ENCODE data around the gene TADA3.

TADA3 gene

DNA sequence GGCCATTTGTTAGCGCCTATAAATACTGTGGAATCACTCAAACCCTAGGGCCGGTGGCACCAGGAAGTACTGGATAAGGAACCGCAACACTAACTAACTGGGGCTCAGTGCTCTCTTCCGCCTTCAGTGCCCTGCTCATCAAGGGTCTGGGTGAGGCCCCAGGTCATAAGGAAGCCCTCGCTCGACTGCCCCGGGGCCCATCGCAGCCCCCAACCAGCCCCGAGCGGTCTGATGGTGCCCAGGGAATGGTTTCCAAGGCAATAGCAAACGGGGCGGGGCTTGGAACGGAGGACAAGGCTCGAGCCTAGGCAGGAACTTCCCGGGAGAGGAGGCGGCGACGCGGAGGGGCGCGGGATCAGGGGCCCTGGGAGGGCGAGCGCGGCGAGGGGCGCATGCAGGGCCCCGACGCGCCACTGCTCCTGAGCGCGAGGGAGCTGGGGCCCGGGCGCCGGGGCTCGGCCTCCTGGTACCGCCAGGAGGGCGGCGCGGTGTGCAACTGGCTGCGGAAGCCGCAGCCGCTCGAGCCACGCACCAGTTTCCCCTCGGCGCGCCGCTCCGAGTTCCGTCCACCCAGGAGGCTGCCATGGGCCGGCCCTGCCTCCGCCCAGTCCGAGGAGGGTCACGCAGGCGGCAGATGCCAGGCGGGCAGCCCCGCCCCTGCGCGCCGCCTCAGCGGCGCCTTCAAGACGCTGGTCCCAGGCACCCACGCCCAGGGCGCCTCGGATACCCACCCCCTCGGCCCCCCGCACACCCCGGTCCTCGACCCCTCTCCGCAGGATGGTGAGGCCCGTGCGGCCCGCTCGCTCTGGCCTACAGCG, 17.6 kb upstream of the TADA3 start, which contains the start of gene TTLL3:
Gene TTLL3, plus strand, starts transcription at position 648 of the 818 bp plus-strand sequence. CDS start 400 bp downstream, outside the sequence.
- DNase-seq: peak in 52 of 56 donors; percentile 20 to 86 (median 58)

DNA sequence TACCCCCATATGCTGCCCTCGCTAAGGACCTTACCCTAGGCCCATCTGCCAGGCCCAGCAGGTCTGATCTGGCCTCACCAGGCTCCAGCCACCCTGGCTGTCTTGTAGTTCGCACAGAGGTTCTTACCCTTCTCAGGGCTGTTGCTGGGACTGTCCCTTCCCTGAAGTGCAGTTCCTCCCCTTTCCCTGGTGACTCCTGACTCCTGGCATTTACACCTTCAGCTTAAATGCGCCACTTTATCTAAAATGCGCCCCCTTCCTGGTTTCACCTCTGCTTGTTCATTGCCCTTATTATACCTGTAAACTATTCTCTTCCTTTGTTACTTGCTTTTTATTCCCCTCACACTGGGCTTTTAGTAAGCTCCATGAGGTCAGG, 17.0 kb upstream of the TADA3 start:
- no peak for DNase-seq

DNA sequence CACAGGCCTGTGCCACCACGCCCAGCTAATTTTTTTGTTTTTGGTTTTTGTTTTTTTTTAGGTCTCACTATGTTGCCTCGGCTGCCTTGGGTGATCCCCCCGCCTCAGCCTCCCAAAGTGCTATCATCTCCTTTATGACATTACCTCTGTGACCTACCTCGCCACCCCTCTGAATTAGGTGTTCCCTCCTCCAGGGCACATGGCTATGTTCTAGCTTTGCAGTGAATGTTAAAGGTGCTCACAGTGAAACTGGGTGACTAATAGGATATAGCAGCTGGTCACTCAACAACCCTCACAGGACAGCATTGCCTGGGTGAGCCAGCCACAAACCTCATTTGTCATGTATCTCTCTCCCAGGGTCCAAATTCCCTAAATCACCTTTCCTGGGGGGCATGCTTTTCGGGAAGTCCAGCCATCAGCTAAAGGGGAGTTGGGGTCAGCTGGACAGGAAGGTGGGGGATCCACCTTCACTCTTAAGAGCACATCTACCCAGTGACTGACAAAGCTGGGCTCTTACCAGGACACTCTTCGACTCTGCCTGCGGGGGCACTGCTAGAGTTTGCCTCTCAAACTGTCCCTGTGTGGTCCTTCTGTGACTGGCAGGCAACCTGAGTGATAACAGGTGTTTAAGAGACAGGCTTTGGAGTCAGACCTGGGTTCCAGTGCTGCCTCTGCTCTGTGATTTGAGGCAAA, 16.2 kb upstream of the TADA3 start:
- DNase-seq: no peak

DNA sequence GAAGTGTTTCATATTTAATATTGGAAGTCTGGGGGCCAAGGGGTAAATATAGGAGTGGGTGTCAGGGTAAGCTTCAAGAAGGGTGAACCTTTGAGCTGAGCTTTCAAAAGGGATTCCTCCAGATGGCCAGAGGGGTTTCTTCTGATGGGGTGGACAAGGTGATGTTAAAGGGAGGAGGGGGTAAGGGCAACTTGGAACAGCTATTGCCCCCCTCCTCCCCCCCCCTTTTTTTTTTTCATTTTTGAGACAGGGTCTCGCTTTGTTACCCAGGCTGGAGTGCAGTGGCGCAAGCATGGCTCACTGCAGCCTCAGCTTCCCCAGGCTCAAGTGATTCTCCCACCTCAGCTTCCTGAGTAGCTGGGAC, 15.7 kb upstream of the TADA3 start:
- no peak for DNase-seq

DNA sequence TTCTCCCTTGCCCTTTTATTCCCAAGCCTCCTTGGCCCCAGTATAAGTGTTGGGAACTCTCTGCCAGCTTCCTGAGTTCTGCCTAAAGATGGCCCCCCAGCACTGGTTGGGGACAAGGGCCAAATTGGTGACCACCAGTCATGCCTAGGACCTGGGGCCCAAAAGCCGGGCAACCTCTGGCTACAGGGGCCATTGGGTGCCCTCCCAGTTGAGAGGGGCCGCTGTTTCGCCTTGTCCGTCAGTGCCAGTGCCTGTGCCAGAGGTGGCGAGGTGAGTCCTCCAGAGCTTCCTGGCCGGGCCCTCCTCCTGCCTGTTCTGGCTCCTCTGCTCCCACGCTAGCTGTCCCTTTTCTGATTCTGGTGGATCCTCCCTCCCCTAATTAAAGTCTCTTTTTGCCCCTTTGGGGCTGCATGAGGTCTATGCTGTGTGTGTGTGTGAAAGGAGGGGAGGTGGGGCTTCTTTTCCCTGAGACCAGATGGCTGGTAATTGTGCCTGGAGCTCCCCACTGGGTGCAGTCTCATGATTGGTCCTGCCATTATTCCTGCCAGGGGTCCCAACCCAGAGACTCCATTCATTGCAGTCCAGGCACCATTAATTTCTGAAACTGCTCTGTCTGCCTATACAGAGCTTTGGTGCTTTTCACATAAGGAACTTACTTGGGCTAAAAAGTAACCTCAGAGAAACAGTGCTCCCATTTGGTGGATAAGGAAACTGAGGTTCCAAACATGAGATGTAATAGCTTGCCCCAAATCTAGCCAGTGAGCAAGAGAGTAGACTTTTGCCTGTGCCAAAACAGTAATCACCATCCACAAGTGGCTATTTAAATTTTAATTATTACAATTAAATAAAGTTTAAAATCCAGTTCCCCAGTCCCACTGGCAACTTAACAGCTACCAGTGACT, 14.7 kb upstream of the TADA3 start:
- no peak for DNase-seq

DNA sequence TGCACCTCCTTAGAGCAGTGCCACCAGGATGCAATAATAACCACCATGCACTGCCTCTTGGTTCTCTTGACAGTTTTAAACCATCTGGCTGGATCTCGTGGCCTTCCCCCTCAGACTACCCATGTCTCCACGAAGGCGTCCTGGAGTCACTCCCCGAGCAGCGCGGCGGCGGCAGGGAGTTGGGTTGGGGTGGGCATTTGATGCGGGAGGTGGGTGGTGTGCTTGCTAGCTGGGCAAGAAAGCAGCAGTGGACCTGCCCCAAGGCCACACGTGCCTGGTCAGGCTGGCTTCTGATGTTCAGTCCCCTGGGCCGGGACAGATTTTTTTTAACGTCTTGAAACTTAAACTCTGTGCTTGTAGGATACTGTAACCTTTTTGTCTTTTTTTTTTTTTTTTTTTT, 13.9 kb upstream of the TADA3 start:
- no peak for DNase-seq

DNA sequence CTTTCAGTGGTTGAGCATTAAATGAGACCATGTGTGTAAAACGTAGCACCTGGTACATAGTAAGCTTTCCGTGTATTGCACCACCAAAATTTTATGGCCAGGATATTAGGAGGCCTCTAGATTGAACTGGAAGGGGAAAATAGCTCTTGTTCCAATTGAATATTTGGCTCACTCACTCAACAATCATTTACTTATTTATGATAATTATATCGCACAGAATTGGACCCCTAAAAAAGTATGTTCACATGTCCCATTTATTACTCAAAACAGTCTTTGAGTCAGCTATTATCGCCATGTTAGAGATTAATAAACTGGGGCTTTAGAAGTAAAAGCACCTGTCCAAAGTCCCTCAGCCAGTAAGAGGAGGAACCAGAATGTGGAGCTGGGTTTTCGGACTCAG, 12.7 kb upstream of the TADA3 start:
- DNase-seq: no peak

DNA sequence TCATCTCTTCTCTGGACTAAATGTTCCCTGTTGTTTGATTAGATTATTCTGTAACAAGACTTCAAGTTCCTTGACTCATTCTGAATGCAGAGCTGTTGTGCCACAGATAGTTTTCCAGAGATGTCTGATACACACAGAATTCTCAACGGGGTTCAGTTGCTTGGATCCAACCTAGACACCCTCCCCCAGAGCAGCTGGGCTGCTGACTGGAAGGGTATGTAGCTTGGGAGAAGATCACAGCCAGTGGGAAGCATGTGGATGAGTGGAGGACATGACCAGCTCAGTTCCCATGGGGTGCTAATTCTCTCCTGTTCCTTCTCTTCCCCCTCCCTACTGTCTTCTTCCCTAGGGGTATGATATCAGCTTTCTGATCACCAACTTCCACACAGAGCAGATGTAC, 11.2 kb upstream of the TADA3 start:
- DNase-seq: no peak

DNA sequence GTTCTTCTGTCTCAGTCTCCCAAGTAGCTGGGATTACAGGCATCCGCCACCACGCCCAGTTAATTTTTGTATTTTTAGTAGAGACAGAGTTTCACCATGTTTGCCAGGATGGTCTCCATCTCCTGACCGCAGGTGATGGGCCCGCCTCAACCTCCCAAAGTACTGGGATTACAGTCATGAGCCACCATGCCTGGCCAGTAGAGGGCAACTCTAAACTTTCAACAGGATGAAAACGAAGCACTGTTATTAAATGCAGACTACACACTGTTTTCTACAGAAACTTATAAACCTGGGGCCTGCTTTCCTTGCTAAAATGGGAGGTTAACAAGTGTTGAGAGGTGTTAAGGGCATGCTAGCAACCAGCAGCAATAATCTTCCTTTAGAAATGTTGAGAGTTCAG, 8.3 kb upstream of the TADA3 start:
- no peak for DNase-seq

DNA sequence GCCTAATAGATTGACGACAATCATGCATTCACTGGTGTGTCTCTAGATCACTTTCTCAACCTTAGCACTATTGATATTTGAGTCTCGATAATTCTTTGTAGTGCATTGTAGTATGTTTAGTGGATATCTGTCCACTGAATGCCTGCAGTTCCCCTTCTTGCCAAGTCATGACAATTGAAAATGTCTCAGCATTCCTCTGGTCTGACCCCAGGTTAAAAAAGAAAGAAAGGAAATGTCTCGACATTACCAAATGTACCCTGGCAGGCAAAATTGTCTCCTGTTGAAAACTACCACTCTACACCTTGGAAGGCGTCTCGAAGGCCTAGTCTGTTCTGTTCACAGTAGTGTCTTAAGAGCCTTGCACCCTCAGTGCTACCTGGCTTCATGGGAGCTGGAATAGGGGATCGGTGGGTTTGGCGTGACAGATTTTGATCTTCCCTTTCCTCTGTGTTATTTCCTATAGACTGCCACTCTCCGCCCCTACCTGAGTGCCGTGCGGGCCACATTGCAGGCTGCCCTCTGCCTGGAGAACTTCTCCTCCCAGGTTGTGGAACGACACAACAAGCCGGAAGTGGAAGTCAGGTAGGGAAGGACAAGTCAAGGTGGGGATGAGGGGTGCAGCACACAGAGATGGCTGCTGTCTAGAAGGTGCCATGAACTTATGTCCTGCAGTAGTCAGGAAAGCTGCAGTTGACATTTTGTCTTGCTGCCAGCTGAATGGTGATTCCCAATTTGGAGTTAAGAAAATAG, 5.1 kb upstream of the TADA3 start:
- DNase-seq: no peak

DNA sequence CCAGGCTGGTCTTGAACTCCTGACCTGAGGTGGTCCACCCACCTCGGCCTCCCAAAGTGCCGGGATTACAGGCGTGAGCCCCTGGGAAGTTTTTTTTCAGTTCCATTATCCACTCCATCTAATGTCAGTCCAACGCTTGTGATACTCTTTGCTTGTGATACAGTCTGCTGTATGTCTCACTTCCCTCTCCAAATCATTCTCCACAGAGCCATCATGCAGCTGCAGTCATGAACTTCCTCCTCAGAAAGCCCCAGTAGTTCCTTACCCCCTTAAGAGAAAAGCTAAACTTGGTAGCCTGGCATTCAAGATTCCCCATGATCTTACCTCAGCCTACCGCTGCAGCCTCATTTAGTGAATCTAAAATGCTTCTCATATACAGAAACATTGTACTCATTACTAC, 2.9 kb upstream of the TADA3 start:
- no peak for DNase-seq

DNA sequence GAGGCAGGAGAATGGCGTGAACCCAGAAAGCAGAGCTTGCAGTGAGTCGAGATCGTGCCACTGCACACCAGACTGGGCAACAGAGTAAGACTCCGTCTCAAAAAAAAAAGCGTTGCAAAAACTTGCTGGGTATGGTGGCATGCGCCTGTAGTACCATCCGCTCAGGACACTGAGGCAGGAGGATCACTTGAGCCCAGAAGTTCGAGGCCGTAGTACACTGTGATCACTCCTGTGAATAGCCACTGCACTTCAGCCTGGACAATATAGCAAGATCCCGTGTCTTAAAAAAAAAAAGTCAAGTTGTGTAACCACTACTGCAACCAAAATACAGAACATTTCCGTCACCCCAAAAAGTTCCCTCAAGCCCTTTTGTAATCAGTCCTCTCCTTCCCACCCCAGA, 2.1 kb upstream of the TADA3 start:
- DNase-seq: no peak

DNA sequence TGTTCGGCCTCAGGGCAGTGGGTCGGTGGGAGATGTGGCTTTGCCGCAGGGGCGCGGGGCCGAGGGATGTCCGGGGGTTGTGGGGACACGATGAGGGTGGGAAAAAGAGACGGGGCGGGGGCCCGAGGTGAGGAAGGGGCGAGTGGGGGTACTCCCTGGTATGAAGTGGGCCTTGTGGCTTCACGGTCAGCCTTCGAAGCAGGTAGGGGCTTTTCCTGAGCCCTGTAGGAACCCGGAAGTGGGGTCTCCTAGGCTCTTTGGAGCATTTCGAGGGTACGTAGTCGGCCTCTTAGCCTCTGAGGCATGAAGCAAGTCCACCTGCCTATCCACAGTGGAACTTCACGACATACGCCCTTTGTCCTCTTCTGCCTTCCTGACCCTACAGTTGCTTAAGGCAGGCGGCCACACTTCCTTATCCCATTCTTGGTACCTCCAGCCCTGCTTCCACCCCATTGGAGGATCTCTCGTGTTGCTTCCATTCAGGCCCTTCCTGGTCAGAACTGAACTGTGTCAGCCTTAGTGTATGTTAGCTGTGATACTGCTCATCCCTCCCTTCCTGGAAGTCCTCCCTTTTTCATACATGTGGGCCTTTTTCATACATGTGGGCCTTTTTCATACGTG, 998 bp upstream of the TADA3 start:
- peak in 1 of 56 donors; percentile 44 for DNase-seq

DNA sequence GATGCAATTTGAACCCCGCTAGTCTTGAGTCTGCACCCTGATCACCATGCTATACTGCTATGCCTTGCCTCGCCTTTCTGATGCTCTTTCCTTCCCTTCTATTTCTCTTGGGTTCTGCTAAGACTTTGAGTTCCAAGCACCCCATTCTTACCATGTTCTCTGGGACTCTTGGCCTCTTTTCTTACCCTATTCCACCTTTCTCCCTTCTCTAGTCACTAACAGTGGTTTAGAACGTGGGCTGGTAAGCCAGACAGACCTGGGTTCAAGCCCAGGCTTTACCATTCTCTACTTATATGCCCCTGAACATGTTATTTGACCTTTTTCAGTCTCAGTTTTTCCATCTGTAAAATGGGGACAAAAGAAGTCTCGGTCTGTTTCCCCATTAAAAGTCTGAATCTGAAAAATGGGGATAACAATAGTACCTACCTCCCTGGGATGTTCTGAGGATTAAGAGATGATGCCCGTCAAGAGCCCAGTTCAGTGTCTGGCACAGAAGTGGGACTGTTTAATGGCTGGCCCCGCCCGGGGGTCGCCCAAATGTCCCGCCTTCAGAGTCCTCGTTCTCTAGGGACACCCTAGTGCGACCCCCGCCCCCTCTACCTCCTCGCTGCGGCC, 376 bp downstream of the TADA3 start:
- DNase-seq: no peak

DNA sequence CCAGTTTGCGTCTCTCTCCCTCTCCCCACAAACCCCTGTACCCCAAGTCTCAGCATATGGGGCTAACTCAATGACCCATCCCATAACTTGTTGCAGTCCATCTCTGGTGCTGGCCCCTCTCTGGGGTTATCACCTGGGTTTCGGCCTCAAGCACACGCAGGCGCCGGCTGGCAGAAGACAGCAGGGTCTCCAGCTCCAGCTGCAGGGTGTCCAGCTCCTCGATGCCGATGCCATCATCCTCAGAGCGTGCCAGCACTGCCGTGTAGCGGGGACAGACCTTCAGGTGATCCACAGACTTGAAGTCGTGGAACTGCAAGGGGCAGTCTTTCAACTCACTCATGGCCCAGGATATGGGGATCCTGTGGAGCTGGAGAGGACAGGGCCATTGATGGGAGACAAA, 1.1 kb downstream of the TADA3 start:
- no peak for DNase-seq

DNA sequence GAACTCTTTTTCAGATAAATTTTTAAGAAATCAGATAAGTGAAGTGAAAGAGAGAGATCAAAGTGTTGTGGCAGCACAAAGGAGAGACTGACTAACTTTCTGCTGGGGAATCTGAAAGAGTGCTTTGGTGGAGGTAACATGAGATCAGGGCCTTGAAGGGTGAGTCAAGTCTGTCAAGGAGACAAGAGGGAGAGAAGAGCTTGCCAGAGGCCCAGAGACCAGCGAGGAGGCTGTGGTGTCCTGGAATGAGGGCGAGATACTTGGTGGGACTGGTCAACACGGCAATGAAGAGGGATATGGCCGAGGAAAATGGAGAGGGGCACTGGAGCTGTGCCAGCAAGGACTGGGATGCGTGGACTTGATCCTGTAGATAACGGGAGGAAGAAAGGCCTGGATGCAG, 4.6 kb downstream of the TADA3 start:
- no peak for DNase-seq

DNA sequence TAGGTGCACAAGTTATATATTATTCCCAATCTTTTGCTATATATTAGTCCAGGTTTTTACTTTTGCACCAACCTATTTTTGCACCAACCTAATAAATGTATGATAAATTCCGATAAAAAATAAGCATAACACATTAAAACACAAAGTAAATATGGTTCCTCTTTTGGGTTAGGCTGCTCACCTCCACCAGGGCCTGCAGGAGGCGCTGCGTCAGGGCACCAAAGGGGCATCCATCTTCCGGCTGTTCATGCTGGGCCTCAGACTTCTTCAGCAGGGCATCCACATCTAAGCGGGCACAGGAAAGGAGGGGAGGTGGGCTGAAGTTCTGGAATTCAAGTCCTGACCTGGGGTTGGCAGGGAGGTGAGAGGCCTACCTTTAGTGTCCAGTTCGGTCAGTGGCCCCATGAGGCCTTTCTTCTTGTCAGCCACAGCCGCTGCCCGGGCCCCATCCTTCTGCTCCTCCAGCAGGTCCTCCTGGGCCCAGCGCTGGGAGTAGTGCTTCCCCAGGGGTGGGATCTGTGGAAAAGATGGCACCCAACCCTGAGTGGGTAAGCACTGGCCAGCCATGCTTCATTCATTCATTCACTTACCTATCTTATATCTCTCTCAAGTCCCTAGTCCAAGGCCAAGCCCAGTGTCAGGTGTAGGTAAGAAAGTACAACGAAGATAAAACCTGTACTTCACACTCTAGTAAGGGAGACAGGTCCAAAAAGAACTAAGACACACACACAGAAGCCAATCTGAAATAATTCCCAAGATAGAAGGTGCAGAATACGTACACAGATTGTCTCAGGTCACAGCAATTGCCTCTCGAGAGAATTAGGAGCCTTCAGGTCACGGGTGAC, 5.2 kb downstream of the TADA3 start:
- DNase-seq: no peak

DNA sequence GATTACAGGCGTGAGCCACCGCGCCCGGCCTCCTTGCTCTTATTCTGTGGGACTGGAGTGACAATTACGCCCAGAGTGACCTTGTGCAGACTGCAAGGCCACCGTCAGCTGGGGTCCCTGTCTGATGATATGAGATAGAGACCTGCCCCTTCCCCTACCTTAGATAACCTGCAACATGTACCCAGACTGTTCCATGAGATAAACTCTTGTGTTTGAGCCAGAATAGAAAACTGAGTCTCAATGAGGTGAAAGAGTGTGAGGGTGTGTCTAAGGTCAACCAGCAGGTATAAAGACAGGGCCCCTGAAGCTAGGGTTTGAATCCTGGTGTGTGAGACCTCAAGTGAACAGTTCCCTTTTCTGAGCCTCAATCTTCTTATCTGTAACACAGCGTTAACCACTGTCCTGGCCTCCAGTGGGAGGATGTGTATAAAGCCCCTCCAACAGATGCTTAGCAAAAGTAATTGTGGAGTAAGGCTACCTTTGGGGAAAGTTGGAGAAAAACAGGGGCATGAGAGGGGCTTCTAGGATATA, 6.0 kb downstream of the TADA3 start:
- no peak for DNase-seq

DNA sequence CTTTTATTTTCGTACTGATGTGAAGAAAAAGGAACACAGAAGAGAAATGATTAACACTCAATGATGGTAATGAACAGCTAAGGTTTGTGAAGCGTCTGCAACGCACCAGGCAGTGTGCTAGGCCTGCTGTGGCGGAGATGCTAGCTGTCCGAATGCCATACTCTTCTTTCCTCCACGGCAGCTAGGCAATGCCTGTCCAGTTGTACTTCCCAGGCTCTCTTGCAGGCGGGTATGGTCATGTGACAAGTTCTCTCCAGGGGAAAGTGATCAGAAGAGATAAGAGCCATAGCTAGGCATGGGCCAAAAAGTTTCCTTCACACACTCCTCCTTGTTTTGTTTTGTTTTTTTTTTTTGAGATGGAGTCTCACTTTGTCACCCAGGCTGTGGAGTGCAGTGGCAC, 6.7 kb downstream of the TADA3 start:
- DNase-seq: no peak
